HG03280 (cell line): ENCODE results near the gene ARMC9.

Source experiments
- ATAC-seq: cut with Tn5 transposase; IDR thresholded peaks from one replicate; pipeline ENCODE4 v1.9.1; 2021; ENCODE audit warnings: mild to moderate bottlenecking, moderate library complexity; ENCODE audit not compliant: unreplicated experiment

The ARMC9 gene

GRCh38 chr2:231305221-231305620, 106.8 kb downstream of the ARMC9 start:
- ATAC-seq = no peak

- no peak for ATAC-seq
Measured at GRCh38 chr2:231306791-231307393, 108.5 kb downstream of the ARMC9 start.

DNA sequence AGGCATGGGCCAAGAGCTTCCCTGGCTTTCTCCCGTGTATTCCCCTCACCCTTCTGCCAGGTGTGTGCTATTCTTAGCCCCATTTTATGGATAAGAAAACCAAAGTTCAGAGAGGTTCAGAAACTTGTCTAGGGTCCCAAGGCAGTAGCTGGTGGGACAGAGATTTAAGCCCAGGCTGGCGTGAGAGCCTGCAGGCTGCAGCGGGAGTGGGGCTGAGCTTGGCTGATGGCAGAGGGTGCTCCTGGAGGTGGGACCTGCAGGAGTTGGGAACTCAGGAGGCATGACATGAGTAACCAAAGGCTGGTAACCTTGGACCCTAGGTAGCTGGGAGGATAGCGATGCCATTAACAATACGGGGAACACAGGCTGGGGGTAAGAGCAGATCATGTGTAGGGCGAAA, 109.8 kb downstream of the ARMC9 start:
- no peak for ATAC-seq

DNA sequence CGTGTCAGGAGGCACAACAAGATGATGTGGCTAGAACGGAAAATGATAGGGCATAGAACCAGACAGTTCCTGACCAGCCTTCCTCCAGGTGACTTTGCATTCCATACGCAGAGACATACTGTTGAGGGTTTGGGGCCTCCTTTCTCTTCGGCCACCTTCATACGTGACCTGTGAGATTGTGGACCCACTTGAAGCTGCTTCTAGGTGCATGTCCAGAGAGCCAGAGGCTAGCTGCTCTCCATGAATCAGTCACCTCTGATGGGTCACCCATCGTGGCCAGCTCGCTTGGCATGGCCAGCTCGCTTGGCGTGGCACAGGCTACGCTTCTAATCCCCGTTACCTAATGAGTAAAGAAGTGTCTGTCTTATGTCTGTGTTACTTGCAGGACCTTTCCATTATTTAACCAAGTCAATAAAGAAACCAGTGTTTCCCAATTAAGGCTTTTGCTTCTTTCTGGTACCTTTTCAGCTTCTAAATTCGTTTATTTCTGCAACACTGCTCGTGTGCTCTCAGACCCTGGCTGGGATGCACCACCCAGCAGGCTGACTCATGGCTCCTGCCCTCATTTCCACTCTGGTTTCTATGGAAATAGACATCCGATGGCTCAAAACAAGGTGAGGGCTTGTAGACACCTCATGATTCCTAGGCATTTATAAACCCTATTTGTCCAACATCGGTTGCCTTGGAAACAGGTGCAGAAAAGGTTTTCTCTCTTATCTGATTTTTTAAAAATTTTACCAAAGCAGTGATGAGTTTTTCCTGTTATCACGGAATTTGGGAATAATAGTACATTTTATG, 110.4 kb downstream of the ARMC9 start:
- no peak for ATAC-seq

GRCh38 chr2:231312066-231312465, 113.6 kb downstream of the ARMC9 start:
- ATAC-seq = no peak

GRCh38 chr2:231315896-231316295, 117.5 kb downstream of the ARMC9 start:
- ATAC-seq = no peak

DNA sequence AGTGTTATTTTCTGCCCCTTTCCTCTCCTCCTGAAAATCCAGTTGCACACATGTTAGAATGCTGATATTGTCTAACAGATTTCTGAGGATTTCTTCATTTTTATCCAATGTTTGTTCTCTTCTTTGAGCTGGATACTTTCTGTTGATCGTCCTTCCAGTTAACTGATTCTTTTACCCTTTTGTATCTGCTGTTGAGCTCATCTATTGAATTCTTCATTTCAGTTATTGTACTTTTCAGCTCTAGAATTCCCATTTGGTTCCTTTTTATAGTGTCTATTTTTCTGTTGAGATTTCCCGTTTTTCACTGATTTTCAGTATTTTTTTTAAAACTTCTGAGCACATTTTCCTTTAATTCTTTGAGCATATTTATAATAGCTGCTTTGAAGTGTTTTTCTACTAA, 119.1 kb downstream of the ARMC9 start:
- no peak for ATAC-seq

GRCh38 chr2:231318436-231318835, 120.0 kb downstream of the ARMC9 start:
- ATAC-seq = no peak

- no peak for ATAC-seq
Measured at GRCh38 chr2:231318954-231319353, 120.5 kb downstream of the ARMC9 start.

DNA sequence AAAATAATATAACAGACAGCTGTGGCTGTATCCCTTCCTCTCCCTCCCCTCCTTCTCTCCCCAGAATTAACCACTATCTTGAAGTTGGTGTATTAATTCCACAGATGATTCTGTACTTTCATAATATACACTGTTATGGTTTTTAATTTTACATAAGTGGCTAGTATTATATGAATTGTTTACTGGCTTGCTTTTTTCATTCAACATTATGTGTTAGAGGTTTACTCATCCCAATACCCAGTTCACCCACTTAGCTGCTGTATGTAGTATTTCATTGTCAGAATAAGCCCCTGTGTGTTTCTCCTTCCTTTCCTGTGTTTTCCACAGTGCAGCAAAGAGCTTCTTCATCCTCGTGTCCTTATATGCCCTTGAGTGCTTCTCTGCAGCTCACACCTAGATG, 121.4 kb downstream of the ARMC9 start:
- ATAC-seq = no peak

- ATAC-seq = no peak
Measured at GRCh38 chr2:231321021-231321420, 122.6 kb downstream of the ARMC9 start.

- no peak for ATAC-seq
Measured at GRCh38 chr2:231321556-231322334, 123.3 kb downstream of the ARMC9 start.

- ATAC-seq = no peak
Measured at GRCh38 chr2:231323316-231323715, 124.9 kb downstream of the ARMC9 start.

GRCh38 chr2:231325826-231326225, 127.4 kb downstream of the ARMC9 start:
- no peak for ATAC-seq

GRCh38 chr2:231326404-231326803, 128.0 kb downstream of the ARMC9 start:
- ATAC-seq = no peak

DNA sequence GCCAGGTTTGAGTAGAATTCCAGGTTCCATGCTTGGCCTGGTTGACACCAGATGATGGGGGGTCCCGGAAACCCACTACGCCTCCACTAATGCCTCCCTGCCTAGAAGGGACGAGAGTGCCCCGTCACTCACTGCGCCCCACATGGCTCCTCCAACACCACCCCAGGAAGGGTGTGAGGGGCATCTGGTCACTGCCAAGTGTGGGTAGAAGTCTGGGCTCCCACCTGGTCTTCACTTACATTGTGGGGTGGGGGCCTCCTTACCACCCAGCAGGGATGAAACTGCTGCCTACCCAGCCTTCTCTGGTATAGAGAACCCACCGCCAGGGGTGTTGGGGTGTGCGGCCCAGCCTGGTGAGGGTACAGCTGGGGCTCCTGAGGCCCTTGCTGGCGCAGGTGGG, 131.9 kb downstream of the ARMC9 start:
- no peak for ATAC-seq

DNA sequence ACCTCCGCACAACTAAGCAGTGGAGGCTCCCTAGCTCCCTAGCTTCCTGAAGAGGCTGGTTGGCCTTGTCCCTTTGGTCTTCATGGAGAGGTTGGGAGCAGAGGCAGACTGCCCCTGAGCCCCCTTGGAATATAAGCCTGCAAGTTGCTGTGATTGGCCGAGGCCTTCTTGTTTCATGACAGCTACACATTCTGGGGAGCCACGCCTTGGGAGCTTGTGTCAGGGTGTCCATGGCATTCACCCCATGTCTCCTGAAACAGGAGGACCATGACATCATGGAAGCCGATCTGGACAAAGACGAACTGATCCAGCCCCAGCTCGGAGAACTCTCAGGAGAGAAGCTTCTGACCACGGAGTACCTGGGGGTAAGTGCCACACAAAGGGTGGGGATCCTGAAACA, 133.1 kb downstream of the ARMC9 start:
- no peak for ATAC-seq

- no peak for ATAC-seq
Measured at GRCh38 chr2:231332388-231332787, 134.0 kb downstream of the ARMC9 start.

DNA sequence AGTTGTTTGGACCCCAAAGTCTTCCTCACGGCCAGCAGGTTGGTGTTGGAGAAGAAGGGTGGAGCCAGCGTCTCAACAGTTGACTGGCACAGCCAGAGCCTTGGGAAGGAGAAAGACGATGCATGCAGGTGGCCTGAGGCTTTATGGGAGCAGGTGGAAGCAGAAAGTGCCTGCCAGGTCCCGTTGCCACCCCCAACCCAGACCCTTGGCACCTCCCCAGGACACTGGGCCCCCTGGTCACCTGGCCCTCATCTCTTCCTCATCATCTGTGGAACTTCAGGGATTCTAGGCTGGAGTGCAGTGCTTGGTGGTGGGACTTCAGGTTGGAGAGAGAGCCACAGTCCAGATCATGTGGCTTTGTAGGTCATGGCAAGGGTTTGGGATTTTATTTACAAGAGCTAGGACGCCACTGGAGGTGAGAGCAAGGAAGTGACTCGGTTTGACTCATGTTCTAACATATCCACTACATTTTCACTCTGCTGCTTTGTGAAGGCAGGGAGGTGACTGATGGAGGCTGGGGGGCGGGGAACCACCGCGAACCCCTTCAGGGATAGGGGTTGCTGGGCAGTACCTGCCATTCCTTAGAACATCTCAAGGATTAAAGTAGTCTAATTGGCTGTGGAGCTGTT, 134.6 kb downstream of the ARMC9 start:
- no peak for ATAC-seq

DNA sequence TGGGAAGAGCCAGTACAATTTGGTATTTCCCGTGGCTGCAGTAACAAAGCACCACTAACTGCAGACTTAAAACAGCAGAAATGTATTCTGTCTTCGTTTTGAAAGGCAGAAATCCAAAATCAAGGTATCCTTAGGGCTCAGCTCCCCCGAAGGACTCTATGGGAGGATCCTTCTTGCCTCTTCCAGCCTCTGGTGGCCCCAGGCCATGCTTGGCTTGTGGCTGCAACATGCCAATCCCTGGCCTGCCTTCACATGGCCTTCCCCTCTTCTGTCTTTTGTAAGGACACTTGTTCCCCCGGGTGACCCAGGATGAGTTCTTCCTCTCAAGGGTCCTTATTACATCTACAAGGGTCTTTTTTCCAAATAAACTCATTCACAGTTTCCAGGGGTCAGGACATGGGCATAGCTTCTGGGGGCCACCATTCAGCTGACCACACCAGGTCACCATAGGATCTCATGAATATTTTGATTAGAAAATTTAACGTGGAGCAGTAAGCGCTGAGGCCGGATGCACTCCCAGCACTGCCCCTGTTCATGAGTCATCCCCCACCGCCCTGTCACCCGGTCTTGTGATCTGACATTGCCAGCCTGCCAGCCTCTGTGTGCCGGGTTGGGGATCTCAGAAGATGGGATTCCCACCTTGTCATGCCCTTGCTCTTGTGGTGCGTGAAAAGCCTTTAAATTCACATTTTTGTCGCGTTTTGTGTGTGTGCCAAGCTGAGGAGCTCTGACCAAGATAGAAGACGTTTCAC, 135.9 kb downstream of the ARMC9 start:
- no peak for ATAC-seq

DNA sequence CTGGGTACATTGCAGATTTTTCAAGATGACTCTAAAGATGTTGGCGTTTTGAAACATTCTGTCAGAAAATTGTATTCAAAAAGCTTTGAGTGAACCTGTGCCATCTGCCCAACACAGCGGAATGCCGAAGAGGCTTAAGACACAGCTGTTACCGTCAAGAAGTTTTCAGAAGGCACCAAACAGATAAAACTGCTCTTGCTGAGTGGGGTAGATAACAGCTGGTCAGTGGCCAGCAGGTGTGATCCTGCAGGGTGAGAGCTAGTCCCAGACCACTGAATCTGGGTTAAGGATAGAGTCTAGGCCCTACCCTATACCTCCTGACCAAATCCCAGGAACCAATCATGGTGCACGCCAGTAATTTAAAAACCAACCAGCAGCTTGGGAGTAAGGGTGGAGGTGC, 136.6 kb downstream of the ARMC9 start:
- no peak for ATAC-seq
